Liver (tissue), 9 donors: ENCODE results near the gene ECD. TPM values are rescaled to one million over a fixed set of nuclear protein-coding genes. Genes with fewer than 3 reads are reported as not detected.

ENCODE experiments used
- DNase-seq: peaks from one replicate; pipeline ENCODE4 v3.0.0-alpha.2; 2017; ENCODE audit warnings: low spot score
- H3K27ac ChIP-seq, 2 donors: one replicate each; pipeline ENCODE4 v1.7.0; 2013; ENCODE audit warnings: inconsistent platforms in 2 of 2, low read length in 2 of 2, control low read depth in 1 of 2, low read depth in 1 of 2, mild to moderate bottlenecking in 1 of 2
- H3K27me3 ChIP-seq, 4 donors: one replicate each; pipeline versions ENCODE4 v1.6.1 to v1.7.0; 2013; ENCODE audit warnings: low read length in 3 of 4, inconsistent platforms in 1 of 4, mild to moderate bottlenecking in 1 of 4, moderate library complexity in 1 of 4; ENCODE audit not compliant: control insufficient read depth in 4 of 4, insufficient read depth in 4 of 4
- H3K36me3 ChIP-seq, 4 donors: one replicate each; pipeline versions ENCODE4 v1.6.1 to v1.7.0; 2013; ENCODE audit warnings: low read length in 3 of 4, mild to moderate bottlenecking in 3 of 4, low read depth in 1 of 4, moderate library complexity in 1 of 4; ENCODE audit not compliant: control insufficient read depth in 4 of 4, insufficient read depth in 3 of 4
- H3K4me1 ChIP-seq, 4 donors: one replicate each; pipeline versions ENCODE4 v1.6.1 to v1.7.0; 2013; ENCODE audit warnings: low read length in 3 of 4, mild to moderate bottlenecking in 3 of 4, moderate library complexity in 1 of 4; ENCODE audit not compliant: control insufficient read depth in 4 of 4, insufficient read depth in 4 of 4
- H3K4me3 ChIP-seq, 3 donors: one replicate each; pipeline versions ENCODE4 v1.6.1 to v1.7.0; 2013; ENCODE audit warnings: low read length in 3 of 3, control low read depth in 1 of 3, low read depth in 1 of 3, mild to moderate bottlenecking in 1 of 3
- H3K9ac ChIP-seq, 2 donors: one replicate each; pipeline ENCODE4 v1.7.0; 2013; ENCODE audit warnings: low read length in 2 of 2, mild to moderate bottlenecking in 2 of 2, moderate library complexity in 2 of 2, control low read depth in 1 of 2, low read depth in 1 of 2
- H3K9me3 ChIP-seq, 4 donors: one replicate each; pipeline versions ENCODE4 v1.6.1 to v1.7.0; 2013; ENCODE audit warnings: low read length in 3 of 4; ENCODE audit not compliant: control insufficient read depth in 4 of 4
- ATF3 ChIP-seq: IDR thresholded peaks from 2 replicates; pipeline ENCODE4 v1.6.1; 2016; ENCODE audit warnings: antibody characterized with exemption
- CTCF ChIP-seq: fragments of 150-350 bp; IDR thresholded peaks from 2 replicates; pipeline ENCODE4 v1.5.1; 2017; ENCODE audit warnings: improper control_type of control experiment, low read depth, low read length; ENCODE audit not compliant: missing input control
- EGR1 ChIP-seq, 2 donors: IDR thresholded peaks; 2 replicates each; pipeline ENCODE4 v1.6.1; 2016 to 2018; ENCODE audit warnings: antibody characterized with exemption in 2 of 2, low read depth in 2 of 2
- FOXA1 ChIP-seq: IDR thresholded peaks from 2 replicates; pipeline ENCODE4 v1.6.1; 2016; ENCODE audit warnings: antibody characterized with exemption
- GABPA ChIP-seq, 2 donors: IDR thresholded peaks in 1 of 2; conservative IDR thresholded peaks in 1 of 2; 2 replicates each; pipeline ENCODE4 v1.6.1; 2016; ENCODE audit warnings: antibody characterized with exemption in 2 of 2, mild to moderate bottlenecking in 1 of 2, moderate library complexity in 1 of 2
- HNF4A ChIP-seq, 2 donors: conservative IDR thresholded peaks; 2 replicates each; pipeline ENCODE4 v1.6.1; 2016; ENCODE audit warnings: antibody characterized with exemption in 2 of 2, mild to moderate bottlenecking in 2 of 2
- HNF4G ChIP-seq: IDR thresholded peaks from 2 replicates; pipeline ENCODE4 v1.6.1; 2016; ENCODE audit warnings: antibody characterized with exemption
- JUND ChIP-seq, 2 donors: IDR thresholded peaks; 2 replicates each; pipeline ENCODE4 v1.6.1; 2016; ENCODE audit warnings: antibody characterized with exemption in 2 of 2
- NR2F2 ChIP-seq: IDR thresholded peaks from 2 replicates; pipeline ENCODE4 v1.6.1; 2016; ENCODE audit warnings: antibody characterized with exemption
- RAD21 ChIP-seq, 2 donors: IDR thresholded peaks; 2 replicates each; pipeline ENCODE4 v1.6.1; 2016; ENCODE audit warnings: antibody characterized with exemption in 2 of 2, mild to moderate bottlenecking in 2 of 2
- REST ChIP-seq: IDR thresholded peaks from 2 replicates; pipeline ENCODE4 v1.6.1; 2016; ENCODE audit warnings: antibody characterized with exemption, mild to moderate bottlenecking
- RXRA ChIP-seq, 2 donors: IDR thresholded peaks; 2 replicates each; pipeline ENCODE4 v1.6.1; 2017 to 2018; ENCODE audit warnings: antibody characterized with exemption in 2 of 2, mild to moderate bottlenecking in 1 of 2
- SP1 ChIP-seq: IDR thresholded peaks from 2 replicates; pipeline ENCODE4 v1.6.1; 2018; ENCODE audit warnings: antibody characterized with exemption, mild to moderate bottlenecking
- TAF1 ChIP-seq: conservative IDR thresholded peaks from 2 replicates; pipeline ENCODE4 v1.6.1; 2016; ENCODE audit warnings: antibody characterized with exemption, mild to moderate bottlenecking
- YY1 ChIP-seq: IDR thresholded peaks from 2 replicates; pipeline ENCODE4 v1.6.1; 2016; ENCODE audit warnings: antibody characterized with exemption, mild to moderate bottlenecking
- ZBTB33 ChIP-seq: IDR thresholded peaks from 2 replicates; pipeline ENCODE4 v1.6.1; 2016; ENCODE audit warnings: antibody characterized with exemption
- WGBS: extraction: QIAGEN DNeasy Blood & Tissue Kit; methylation state at CpG from one replicate; pipeline ENCODE4 v1.1.7; 2013; 5-methylcytosine and 5-hydroxymethylcytosine counted together
- polyA plus RNA-seq, 2 donors: library from polyadenylated mRNA; stranded (reverse) in 1 of 2; unstranded in 1 of 2; fragments of 200-250 nt in 1 of 2; fragments of >200 nt in 1 of 2; fragmentation: Nextera tagmentation in 1 of 2; extraction: Ambion mirVana in 1 of 2; gene quantifications; one replicate each; pipeline versions ENCODE4 v1.2.1 to v1.2.3, GENCODE V29; 2013 to 2015
- total RNA-seq, 2 donors: library from RNA; depleted of rRNA; stranded (reverse); fragments of >200 nt; gene quantifications; one replicate each; pipeline ENCODE4 v1.2.3, GENCODE V29; 2014
- TF ChIP-seq, protein P1 (sequence below): IDR thresholded peaks from 2 replicates; pipeline ENCODE4 v1.6.1; 2016; ENCODE audit warnings: antibody characterized with exemption
- donor health status: healthy.
- donor health status: healthy.
- donor health status: healthy.
- donor health status: healthy.
- donor health status: healthy.

The ECD gene
- total and polyA plus RNA-seq, 4 donors: 7.1 to 16.2 (median 12.0) TPM

DNA sequence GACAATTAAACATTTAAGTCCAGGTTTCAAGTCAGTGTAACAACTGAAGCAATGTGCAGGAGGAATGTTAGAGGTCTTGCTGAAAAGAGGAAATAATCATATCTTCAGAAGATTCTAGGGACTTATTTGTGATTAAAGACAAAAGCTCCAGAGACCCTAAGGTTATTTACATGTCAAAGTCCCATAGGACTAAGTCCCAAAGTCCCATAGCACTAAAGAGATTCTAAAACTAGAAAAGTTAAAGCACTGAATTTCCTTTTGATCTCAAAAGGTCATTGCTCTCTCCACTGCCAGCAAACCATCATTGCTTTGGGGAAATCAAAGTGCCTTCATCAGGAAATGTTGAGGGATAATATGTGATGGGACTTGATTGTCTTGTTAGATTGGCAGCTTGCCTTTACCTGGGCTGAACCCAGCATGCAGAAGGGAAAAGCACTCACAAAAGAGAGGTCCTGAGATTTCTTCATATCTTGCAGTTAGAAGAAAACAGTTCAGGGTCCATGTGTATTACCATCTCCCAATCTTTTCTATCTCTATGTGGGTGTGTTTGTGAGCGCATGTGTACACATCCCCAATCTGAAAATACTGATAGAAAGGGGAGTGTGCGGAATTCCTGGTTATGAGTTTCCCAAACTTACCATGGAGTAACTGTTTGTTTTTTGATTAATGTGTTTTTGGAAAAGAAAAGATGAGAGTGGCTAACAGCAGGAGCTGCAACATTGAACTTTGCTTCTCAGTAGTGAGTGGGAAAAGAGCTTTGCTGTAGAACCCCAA, 35.7 kb downstream of the ECD start (continued):
- TF ChIP-seq FOXA1 (peak; percentile 76), ZBTB33 (peak; percentile 72), EGR1 (IDR thresholded peaks at IDR 0.05; ENCODE audit: low read depth in 2 of 2) (peak; percentile 25 to 67)

GRCh38 chr10:73131301-73131700, 36.5 kb downstream of the ECD start:
- 46% methylated on average over 2 of the region's 2 CpGs for WGBS
- DNase-seq: no peak
- Histone ChIP-seq H3K4me3 (no peak overlapping the region), H3K36me3 (peaks cover 0 to 52% (median 20%) of the 10 kb centered on the region in 4 donors), H3K27ac (peak overlapping the region; percentile 56 to 82), H3K27me3 (no peaks in the 10 kb centered on the region), H3K9ac (no peak overlapping the region), H3K9me3 (no peaks in the 10 kb centered on the region), H3K4me1 (peaks cover 3 to 15% (median 8%) of the 10 kb centered on the region in 4 donors)
- TF ChIP-seq, protein P1, sequence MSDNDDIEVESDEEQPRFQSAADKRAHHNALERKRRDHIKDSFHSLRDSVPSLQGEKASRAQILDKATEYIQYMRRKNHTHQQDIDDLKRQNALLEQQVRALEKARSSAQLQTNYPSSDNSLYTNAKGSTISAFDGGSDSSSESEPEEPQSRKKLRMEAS: no peak
- no peak for TF ChIP-seq HNF4G
- no peak for TF ChIP-seq HNF4A (conservative IDR thresholded peaks at IDR 0.05)
- TF ChIP-seq TAF1: no peak
- TF ChIP-seq YY1: no peak
- TF ChIP-seq SP1: no peak
- TF ChIP-seq GABPA (IDR thresholded peaks at IDR 0.05 in 1 of 2, conservative IDR thresholded peaks at IDR 0.05 in 1 of 2): no peak
- no peak for TF ChIP-seq RAD21 (IDR thresholded peaks at IDR 0.05)
- TF ChIP-seq RXRA (IDR thresholded peaks at IDR 0.05): no peak
- no peak for TF ChIP-seq NR2F2
- TF ChIP-seq CTCF: no peak

GRCh38 chr10:73126343-73126742, 41.5 kb downstream of the ECD start:
- TF ChIP-seq RXRA (IDR thresholded peaks at IDR 0.05) (no peak), JUND (IDR thresholded peaks at IDR 0.05) (no peak), ATF3 (no peak), GABPA (IDR thresholded peaks at IDR 0.05 in 1 of 2, conservative IDR thresholded peaks at IDR 0.05 in 1 of 2) (no peak), YY1 (no peak), REST (no peak)
- Histone ChIP-seq H3K27ac (no peak overlapping the region), H3K4me3 (no peak overlapping the region), H3K27me3 (no peaks in the 10 kb centered on the region), H3K9ac (no peak overlapping the region), H3K4me1 (peaks cover 0 to 4% (median 0%) of the 10 kb centered on the region in 4 donors), H3K9me3 (no peaks in the 10 kb centered on the region), H3K36me3 (peaks cover 6 to 33% (median 19%) of the 10 kb centered on the region in 4 donors)
- over 99% methylated on average over 2 of the region's 2 CpGs for WGBS
- no peak for DNase-seq
